Activated naive CD4-positive, alpha-beta T cell treated with anti-CD3 and anti-CD28 coated beads for 36 hours (primary cell): Measurements from ENCODE around the gene RERE. TPM values are rescaled to one million over a fixed set of nuclear protein-coding genes. Genes with fewer than 3 reads are reported as not detected.
A peak's percentile ranks its signal among the peaks of the same experiment; 100 is the strongest.

Source experiments
- CTCF ChIA-PET: fragments of 350-600 bp; sonication (Branson Sonifier 250); formaldehyde crosslinking; loops from one replicate; lab custom pipeline; 2021; ENCODE audit warnings: antibody characterized with exemption; lab: Charles Lee
- DNase-seq: peaks from one replicate; pipeline ENCODE4 v3.0.0-alpha.2; 2020
- H3K27ac Mint-ChIP-seq: one replicate; pipeline ENCODE4 v1.8.0; 2021; ENCODE audit warnings: mild to moderate bottlenecking, mixed read lengths
- H3K27me3 Mint-ChIP-seq: one replicate; pipeline ENCODE4 v1.8.0; 2021; ENCODE audit warnings: low read depth, mixed read lengths
- H3K36me3 Mint-ChIP-seq: one replicate; pipeline ENCODE4 v1.8.0; 2021; ENCODE audit warnings: low read depth, mixed read lengths
- H3K4me1 Mint-ChIP-seq: one replicate; pipeline ENCODE4 v1.8.0; 2021; ENCODE audit warnings: low read depth, mixed read lengths
- H3K4me3 Mint-ChIP-seq: one replicate; pipeline ENCODE4 v1.8.0; 2021; ENCODE audit warnings: mild to moderate bottlenecking, moderate library complexity, mixed read lengths
- H3K9me3 Mint-ChIP-seq: one replicate; pipeline ENCODE4 v1.8.0; 2021; ENCODE audit warnings: mixed read lengths
- intact Hi-C: fragments of 100-400 bp; cut with micrococcal nuclease; formaldehyde crosslinking; loops from one replicate; pipeline ENCODE4 v1.15.1; 2023
- total RNA-seq, 2 experiments: library from RNA; stranded (reverse); gene quantifications; one replicate each; pipeline ENCODE4 v1.2.3, GENCODE V29; 2021

The RERE gene
- total RNA-seq, 2 experiments from 2014 or later, result 46.4 to 47.6 TPM

DNA sequence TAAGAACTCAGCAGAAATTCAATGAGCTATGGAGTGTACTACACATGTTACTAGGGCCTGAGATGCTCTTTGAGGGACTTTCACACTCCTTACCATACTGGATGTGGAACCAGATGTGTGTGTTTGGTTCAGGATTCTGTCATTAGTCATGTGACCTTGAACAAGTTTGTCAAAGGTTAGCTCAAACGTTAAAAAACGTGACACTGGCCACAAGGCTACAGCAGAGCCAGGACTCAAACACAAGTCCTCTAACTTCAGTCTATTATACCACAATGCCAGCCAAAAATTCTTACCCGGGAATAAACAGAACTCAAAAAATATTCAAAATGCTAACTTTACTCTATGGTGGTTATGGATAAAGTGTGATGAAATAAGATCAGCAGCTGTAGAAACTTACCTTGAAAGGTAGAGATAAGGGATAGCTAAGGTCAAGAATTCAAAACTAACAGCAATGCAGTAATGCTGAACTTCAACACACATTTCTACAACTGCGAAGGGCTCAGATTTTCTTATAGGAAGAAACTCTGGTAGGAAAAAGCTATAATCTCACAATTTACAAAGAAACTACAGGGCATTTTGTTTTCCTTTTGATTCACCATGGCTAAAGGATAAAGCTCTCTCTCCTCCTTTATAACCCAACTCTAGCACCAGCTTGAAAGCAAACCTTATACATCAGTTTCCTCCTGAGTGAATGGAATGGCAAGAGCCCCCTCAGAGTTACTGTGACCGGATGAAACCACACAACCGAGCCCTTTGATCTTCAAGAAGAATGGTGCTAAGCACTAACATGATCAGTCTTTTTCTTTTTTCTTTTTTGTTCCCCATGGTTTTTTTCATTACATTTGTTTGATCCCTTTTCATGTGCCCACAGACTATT lies 265.6 kb downstream of the RERE start:
- intact Hi-C loops, result no loop called here
- H3K36me3 Mint-ChIP-seq, result peaks cover 2% of the 10 kb centered on the region
- no peaks in the 10 kb centered on the region for H3K9me3 Mint-ChIP-seq
- DNase-seq, result no peak
- H3K4me3 Mint-ChIP-seq, result no peak overlapping the region
- no peaks in the 10 kb centered on the region for H3K27me3 Mint-ChIP-seq
- H3K4me1 Mint-ChIP-seq, result peaks cover 38% of the 10 kb centered on the region
- no peak overlapping the region for H3K27ac Mint-ChIP-seq
- CTCF ChIA-PET, result interaction anchor here (0.6 to 1.8 kb wide), 11 partner anchors 9 to 298 kb away, joined by 3 to 7 read pairs (median 4); no protein-coding TSS in a partner anchor

DNA sequence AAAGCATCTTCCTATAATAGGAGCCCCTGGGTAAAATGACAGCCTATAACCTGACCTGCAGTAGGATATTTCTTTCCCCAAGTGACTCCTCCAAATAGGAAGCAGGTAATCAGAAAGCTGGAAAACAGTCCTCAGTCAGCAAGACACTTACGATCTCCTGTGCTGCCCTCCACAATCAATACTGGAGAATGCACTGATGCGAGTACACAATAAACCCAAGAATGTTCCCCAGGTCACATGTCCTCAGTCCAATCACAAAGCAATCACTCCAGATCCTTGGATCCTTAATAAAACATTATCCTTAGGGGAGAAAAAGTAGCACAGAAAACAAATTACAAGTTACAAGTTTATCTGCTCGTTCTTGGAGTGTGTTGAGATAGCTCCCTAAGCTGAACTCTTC lies 266.4 kb downstream of the RERE start:
- Mint-ChIP-seq H3K36me3 (peaks cover 2% of the 10 kb centered on the region), H3K4me3 (no peak overlapping the region), H3K9me3 (no peaks in the 10 kb centered on the region), H3K4me1 (peaks cover 38% of the 10 kb centered on the region), H3K27ac (no peak overlapping the region), H3K27me3 (no peaks in the 10 kb centered on the region)
- no peak for DNase-seq
- intact Hi-C loops, result no loop called here
- CTCF ChIA-PET, result interaction anchor here (1.0 to 1.8 kb wide), 5 partner anchors 8 to 299 kb away, joined by 3 to 7 read pairs (median 5); no protein-coding TSS in a partner anchor

DNA sequence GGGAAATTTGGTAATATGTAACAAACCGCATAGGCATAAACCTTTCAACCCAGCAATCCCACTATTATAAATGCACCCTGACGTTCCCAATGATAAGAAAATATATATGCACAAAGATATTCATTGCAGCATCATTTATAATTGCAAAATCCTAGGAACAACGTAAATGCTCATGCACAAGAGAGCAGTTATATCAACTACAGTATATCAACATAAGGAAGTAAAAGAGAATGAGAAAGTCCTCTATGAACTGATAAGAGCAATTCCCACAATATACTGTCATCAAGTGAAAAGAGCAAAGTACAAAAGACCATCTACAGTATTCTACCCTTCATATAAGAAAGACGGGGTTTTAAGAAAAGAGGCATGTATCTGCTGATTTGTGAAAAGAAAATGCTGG lies 269.6 kb downstream of the RERE start:
- Mint-ChIP-seq H3K4me3 (no peak overlapping the region), H3K36me3 (peaks cover 12% of the 10 kb centered on the region), H3K27ac (no peak overlapping the region), H3K4me1 (peaks cover 29% of the 10 kb centered on the region), H3K27me3 (no peaks in the 10 kb centered on the region), H3K9me3 (no peaks in the 10 kb centered on the region)
- intact Hi-C loops, result loop anchor here (1.0 kb wide), 1 partner anchor 8 kb away; no protein-coding TSS in a partner anchor
- no peak for DNase-seq
- CTCF ChIA-PET, result no interaction called here

DNA sequence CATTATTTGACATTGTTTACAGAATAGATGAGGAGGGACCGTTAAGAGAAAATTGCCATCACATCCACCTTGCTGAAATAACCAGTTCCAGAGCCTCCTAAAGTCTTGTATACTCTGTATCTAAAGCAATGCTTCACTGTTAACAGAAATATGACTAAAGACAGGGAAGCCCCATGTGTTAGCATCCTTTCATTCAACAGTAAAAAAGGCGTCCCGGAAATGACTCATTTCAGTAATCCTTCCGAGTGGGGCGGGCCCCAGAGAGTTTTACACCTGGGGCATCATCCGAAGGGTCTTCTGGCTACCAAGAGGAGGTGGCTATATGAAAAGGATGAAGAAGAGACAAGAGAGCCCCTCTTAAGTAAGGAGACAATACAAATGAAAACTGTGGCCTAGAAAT lies 272.4 kb downstream of the RERE start:
- CTCF ChIA-PET, result no interaction called here
- Mint-ChIP-seq H3K27ac (no peak overlapping the region), H3K4me3 (no peak overlapping the region), H3K36me3 (peaks cover 10% of the 10 kb centered on the region), H3K9me3 (no peaks in the 10 kb centered on the region), H3K4me1 (peaks cover 25% of the 10 kb centered on the region), H3K27me3 (no peaks in the 10 kb centered on the region)
- intact Hi-C loops, result no loop called here
- peak; percentile 41 for DNase-seq

DNA sequence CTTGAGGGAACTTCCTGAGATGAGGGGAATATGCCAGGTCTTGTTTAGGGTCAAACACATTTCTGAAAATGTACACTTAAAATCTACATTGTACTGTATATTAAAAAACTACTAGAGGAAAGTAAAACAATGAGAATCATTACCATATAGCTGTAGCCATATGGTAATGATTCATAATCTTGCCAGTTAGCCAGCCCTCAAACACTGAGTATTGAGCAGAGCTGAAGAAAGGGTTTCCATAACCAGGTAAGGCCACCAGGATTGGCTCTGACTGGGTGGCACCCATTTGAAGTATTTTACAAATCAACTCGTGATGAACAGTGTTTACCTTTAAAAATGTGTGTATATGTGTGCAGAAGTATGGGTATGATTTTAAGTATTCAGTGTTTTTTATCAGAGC lies 272.8 kb downstream of the RERE start:
- Mint-ChIP-seq H3K4me3 (no peak overlapping the region), H3K4me1 (peaks cover 26% of the 10 kb centered on the region), H3K27ac (no peak overlapping the region), H3K9me3 (no peaks in the 10 kb centered on the region), H3K36me3 (peaks cover 10% of the 10 kb centered on the region), H3K27me3 (no peaks in the 10 kb centered on the region)
- CTCF ChIA-PET, result interaction anchor here (0.6 kb wide), 1 partner anchor 17 kb away, joined by 3 read pairs; no protein-coding TSS in a partner anchor
- intact Hi-C loops, result no loop called here
- no peak for DNase-seq

DNA sequence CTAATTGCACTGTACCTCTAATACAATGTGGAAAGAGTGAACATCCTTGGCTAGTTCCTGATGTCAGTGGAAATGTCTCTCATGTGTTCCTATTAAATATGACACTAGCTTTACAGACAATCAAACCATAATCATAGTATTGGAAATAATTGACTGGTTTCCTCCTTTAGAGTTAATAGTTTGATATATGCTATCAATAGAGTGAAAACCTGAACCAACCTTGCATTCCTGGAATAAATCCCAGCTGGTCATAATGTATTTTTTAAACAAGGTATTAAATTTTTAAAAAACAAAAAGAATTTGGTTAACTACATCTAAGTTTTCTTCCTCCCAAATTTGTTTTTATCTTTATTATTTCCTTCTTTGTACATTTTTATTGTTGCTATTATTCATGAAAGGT lies 273.5 kb downstream of the RERE start:
- Mint-ChIP-seq H3K27ac (no peak overlapping the region), H3K36me3 (peaks cover 10% of the 10 kb centered on the region), H3K27me3 (no peaks in the 10 kb centered on the region), H3K4me3 (no peak overlapping the region), H3K4me1 (peaks cover 28% of the 10 kb centered on the region), H3K9me3 (no peaks in the 10 kb centered on the region)
- intact Hi-C loops, result no loop called here
- CTCF ChIA-PET, result interaction anchor here (0.6 kb wide), 1 partner anchor 17 kb away, joined by 3 read pairs; no protein-coding TSS in a partner anchor
- no peak for DNase-seq

DNA sequence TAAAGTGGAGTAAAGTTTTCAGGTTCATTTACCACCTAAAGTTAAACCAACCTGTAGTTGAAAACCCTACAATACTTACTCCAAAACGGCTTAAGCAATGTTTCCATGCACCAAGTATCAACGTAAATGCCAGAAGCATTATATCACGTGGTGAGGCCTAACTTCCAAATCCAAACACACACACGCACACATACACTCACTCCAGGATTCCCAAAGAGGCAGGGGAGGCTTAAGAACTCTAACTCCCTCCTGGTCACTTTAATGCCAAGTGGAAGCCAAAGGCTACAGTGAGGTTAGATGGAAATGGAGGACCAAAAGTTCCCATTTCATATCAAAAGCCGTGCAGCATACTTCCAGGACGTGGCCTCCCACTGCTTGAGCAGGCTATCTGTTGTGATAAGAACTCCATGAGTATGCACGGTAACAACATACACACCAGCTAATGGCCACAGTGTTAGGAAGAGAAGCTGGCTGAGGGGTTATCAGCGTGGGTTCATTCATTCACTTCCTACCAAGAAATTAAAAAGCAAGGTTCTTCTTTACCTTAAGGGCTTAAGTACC lies 275.4 kb downstream of the RERE start:
- DNase-seq, result no peak
- H3K36me3 Mint-ChIP-seq, result peaks cover 10% of the 10 kb centered on the region
- H3K9me3 Mint-ChIP-seq, result no peaks in the 10 kb centered on the region
- no peaks in the 10 kb centered on the region for H3K27me3 Mint-ChIP-seq
- H3K4me1 Mint-ChIP-seq, result peaks cover 28% of the 10 kb centered on the region
- CTCF ChIA-PET, result no interaction called here
- intact Hi-C loops, result loop anchor here (2.0 kb wide), 1 partner anchor 31 kb away; no protein-coding TSS in a partner anchor
- no peak overlapping the region for H3K4me3 Mint-ChIP-seq
- H3K27ac Mint-ChIP-seq, result no peak overlapping the region

DNA sequence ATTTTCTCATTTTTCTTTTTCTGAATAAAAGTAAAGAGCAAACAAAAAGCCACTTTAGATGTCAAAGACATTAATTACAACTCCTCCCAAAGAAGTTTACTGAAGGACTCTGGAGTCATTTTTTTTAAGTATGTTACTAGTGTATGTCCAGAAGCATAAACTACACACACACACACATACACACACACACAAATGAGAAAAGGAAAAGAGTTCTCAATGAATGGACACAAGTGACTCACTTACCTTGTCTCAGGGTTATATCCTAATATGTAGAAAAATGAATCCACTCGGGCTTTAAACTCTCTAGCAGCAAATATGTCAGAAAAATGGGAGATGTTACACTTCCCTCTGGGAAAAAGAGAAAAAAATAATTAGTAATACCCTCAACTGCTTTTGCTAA lies 276.5 kb downstream of the RERE start:
- peaks cover 12% of the 10 kb centered on the region for H3K36me3 Mint-ChIP-seq
- no peaks in the 10 kb centered on the region for H3K27me3 Mint-ChIP-seq
- intact Hi-C loops, result loop anchor here (1.0 to 2.0 kb wide), 4 partner anchors 16 to 144 kb away; no protein-coding TSS in a partner anchor
- peaks cover 30% of the 10 kb centered on the region for H3K4me1 Mint-ChIP-seq
- CTCF ChIA-PET, result no interaction called here
- H3K9me3 Mint-ChIP-seq, result no peaks in the 10 kb centered on the region
- no peak overlapping the region for H3K4me3 Mint-ChIP-seq
- peak overlapping the region; percentile 21 for H3K27ac Mint-ChIP-seq
- DNase-seq, result no peak

DNA sequence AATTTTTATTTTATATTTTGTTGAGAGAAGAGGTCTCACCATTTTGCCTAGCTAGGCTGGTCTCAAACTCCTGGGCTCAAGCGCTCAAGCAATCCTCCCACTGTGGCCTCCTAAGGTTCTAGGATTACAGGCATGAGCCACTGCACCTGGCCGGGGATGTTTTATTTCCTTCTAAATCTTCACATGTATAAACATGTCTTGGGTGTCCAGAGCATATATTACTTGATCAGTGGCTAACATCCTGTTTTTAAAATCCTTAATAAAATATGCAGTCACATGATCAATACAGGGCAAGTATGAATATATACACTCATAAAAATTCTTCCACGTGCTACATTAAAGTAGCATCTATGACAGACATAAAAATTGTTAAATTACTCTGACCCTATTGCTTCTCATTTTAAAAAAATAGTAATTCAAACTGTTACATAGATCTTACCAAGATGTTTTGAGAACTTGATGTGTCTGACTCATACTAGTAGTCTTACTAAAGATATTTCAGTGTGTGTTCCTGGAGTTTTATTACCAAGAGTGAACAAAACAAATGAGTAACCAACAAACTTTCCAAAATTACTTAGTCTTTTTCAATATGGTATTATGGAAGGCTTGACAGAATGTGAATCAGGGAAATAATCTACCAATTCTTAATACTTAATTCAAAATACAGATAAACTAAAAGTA lies 277.0 kb downstream of the RERE start:
- no peaks in the 10 kb centered on the region for H3K27me3 Mint-ChIP-seq
- H3K4me3 Mint-ChIP-seq, result no peak overlapping the region
- no peak for DNase-seq
- no peaks in the 10 kb centered on the region for H3K9me3 Mint-ChIP-seq
- intact Hi-C loops, result loop anchor here (1.0 to 2.0 kb wide), 4 partner anchors 15 to 143 kb away; no protein-coding TSS in a partner anchor
- H3K27ac Mint-ChIP-seq, result peak overlapping the region; percentile 56
- peaks cover 32% of the 10 kb centered on the region for H3K4me1 Mint-ChIP-seq
- peaks cover 12% of the 10 kb centered on the region for H3K36me3 Mint-ChIP-seq
- CTCF ChIA-PET, result interaction anchor here (1.3 kb wide), 1 partner anchor 14 kb away, joined by 7 read pairs; no protein-coding TSS in a partner anchor

DNA sequence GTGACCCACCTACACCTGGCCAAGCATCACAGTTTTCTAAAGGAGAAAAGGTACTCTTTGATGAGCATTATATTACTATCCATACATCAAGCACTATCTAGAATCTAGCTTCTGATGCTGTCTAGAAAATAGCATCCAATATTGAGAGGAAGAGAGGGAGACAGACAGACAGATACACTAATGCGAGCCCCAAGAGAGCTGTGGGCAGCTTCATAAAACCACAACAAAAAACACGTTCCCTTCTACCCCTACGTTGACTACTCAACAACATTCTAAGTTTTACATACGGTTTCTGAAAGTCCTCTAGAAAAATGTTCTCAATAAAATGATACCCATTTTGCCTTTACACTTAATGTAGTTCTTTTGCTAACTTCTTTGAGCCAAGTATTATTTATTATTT lies 277.8 kb downstream of the RERE start:
- DNase-seq, result no peak

DNA sequence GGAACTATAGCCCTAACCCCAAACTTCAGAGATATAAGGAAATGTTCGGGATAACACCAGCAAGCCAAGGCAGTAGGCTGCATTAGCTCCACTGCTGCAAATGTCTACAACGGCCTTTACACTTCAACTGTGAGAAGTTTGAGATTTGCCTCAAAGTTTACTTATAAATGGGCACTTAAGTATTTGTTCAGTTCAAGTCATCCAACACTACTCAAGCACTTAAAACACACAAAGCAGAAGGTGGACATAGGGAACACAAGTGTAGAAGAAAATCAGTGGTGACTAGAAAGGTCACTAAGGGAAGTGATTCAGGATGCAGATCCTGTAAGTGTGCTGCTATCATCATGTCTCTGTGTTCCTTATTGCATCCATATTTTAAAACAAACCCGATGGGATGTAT lies 278.9 kb downstream of the RERE start:
- CTCF ChIA-PET, result no interaction called here
- H3K27ac Mint-ChIP-seq, result no peak overlapping the region
- H3K36me3 Mint-ChIP-seq, result peaks cover 2% of the 10 kb centered on the region
- H3K27me3 Mint-ChIP-seq, result no peaks in the 10 kb centered on the region
- DNase-seq, result no peak
- intact Hi-C loops, result no loop called here
- peaks cover 36% of the 10 kb centered on the region for H3K4me1 Mint-ChIP-seq
- no peaks in the 10 kb centered on the region for H3K9me3 Mint-ChIP-seq
- H3K4me3 Mint-ChIP-seq, result no peak overlapping the region

More for the DNA sequence above, 277.8 kb downstream of the RERE start:
- Mint-ChIP-seq H3K9me3 (no peaks in the 10 kb centered on the region), H3K4me1 (peaks cover 29% of the 10 kb centered on the region), H3K27ac (no peak overlapping the region), H3K27me3 (no peaks in the 10 kb centered on the region), H3K36me3 (peaks cover 7% of the 10 kb centered on the region), H3K4me3 (no peak overlapping the region)
- intact Hi-C loops, result loop anchor here (1.0 to 2.0 kb wide), 4 partner anchors 14 to 142 kb away; no protein-coding TSS in a partner anchor
- CTCF ChIA-PET, result interaction anchor here (0.6 to 1.3 kb wide), 3 partner anchors 14 to 506 kb away, joined by 3 to 7 read pairs (median 3); no protein-coding TSS in a partner anchor

DNA sequence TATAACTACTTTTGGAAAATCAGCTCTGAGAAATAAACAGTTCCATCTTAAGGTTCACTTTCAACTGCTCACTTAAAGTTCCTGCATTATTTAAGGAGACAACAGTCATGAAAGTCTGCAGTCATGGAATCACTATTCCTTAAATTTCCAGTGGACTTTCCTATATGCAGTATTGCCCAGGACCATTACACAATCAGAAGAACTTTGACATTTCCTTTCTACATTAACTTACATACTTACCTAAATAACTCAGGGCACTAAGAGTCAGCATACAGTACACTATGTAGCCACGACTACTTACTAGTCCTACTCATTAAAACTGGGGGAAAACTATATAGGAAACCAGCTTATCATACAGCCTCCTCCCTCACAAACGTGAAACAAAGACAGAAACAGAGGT lies 279.4 kb downstream of the RERE start:
- no peaks in the 10 kb centered on the region for H3K9me3 Mint-ChIP-seq
- peaks cover 2% of the 10 kb centered on the region for H3K36me3 Mint-ChIP-seq
- H3K27ac Mint-ChIP-seq, result no peak overlapping the region
- H3K27me3 Mint-ChIP-seq, result no peaks in the 10 kb centered on the region
- H3K4me1 Mint-ChIP-seq, result peaks cover 41% of the 10 kb centered on the region
- intact Hi-C loops, result no loop called here
- no peak for DNase-seq
- no peak overlapping the region for H3K4me3 Mint-ChIP-seq
- CTCF ChIA-PET, result no interaction called here
